Mesodermal cell (in vitro differentiated cells): ENCODE measurements around the gene PKD1.

Experiments
- H3K27ac ChIP-seq: 2 replicates; pipeline ENCODE4 v1.7.0; 2013; ENCODE audit warnings: mild to moderate bottlenecking, low read depth, low read length, moderate library complexity; ENCODE audit not compliant: severe bottlenecking
- H3K36me3 ChIP-seq: 2 replicates; pipeline ENCODE4 v1.7.1; 2013; ENCODE audit warnings: mild to moderate bottlenecking, low read length, moderate library complexity; ENCODE audit not compliant: control insufficient read depth, insufficient read depth
- H3K4me1 ChIP-seq: one replicate; pipeline ENCODE4 v1.7.1; 2013; ENCODE audit warnings: mild to moderate bottlenecking, low read length; ENCODE audit not compliant: insufficient read depth, control insufficient read depth, poor library complexity, severe bottlenecking
- H3K4me3 ChIP-seq: 2 replicates; pipeline ENCODE4 v1.7.0; 2013; ENCODE audit warnings: low read length, control low read depth, mild to moderate bottlenecking; ENCODE audit not compliant: insufficient read depth, poor library complexity, severe bottlenecking; ENCODE audit errors: extremely low read depth
- H3K9me3 ChIP-seq: 2 replicates; pipeline ENCODE4 v1.7.1; 2013; ENCODE audit warnings: mild to moderate bottlenecking, low read length, moderate library complexity; ENCODE audit not compliant: control insufficient read depth
- WGBS, 2 experiments: methylation state at CpG; one replicate each; pipeline ENCODE4 v1.1.5; 2013; ENCODE audit warnings: missing lambda C conversion rate in 2 of 2; ENCODE audit not compliant: insufficient coverage in 2 of 2; 5-methylcytosine and 5-hydroxymethylcytosine counted together

PKD1 gene

DNA sequence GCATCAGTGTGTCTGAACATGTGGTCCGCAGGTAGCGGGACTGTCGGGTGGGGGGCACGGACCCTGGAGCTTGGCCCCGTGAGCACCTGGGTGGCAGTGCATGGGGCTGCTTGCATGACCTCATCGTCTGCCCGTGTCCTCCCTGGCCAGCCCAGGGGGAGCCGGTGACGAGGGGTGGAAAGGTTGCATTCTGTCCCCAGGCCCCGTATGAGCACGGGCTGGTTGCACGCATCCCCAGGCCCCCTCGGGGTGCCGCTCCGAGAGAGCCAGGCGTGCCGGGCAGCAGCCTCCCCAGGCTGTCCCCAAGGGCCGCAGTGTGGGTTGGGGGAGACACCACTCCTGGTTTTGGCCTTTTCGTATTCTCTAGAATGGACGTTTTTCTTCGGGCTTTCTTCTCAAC, 58.0 kb downstream of the PKD1 start:
- WGBS, 2 experiments = 95 to 97% methylated on average over 20 to 21 of the region's 21 CpGs
- Histone ChIP-seq H3K4me1 (no peaks in the 10 kb centered on the region), H3K27ac (no peak overlapping the region), H3K36me3 (peaks cover 83% of the 10 kb centered on the region), H3K4me3 (no peak overlapping the region), H3K9me3 (no peaks in the 10 kb centered on the region)

DNA sequence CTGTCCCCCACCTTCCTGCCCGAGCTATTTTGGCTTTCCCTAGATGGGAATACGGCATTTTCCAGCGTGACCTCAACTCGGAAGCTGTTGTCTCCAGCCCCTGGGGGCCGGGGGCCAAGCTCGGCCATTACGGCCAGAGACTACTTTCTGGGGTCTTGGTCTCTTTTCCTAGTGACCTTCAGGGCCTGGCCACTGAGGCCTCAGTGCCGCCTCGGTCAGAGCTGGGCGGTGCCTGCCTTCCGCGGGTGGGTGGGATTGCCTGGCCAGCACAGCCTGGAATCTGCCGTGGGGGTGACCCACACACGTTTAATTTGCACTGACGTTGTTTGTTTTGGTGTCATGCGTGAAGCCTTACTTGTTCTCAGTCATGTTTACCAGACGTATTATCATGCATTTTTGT, 58.7 kb downstream of the PKD1 start:
- Histone ChIP-seq H3K36me3 (peaks cover 81% of the 10 kb centered on the region), H3K4me1 (no peaks in the 10 kb centered on the region), H3K9me3 (no peaks in the 10 kb centered on the region), H3K4me3 (no peak overlapping the region), H3K27ac (no peak overlapping the region)
- WGBS, 2 experiments = 92 to 97% methylated on average over 17 of the region's 17 CpGs

DNA sequence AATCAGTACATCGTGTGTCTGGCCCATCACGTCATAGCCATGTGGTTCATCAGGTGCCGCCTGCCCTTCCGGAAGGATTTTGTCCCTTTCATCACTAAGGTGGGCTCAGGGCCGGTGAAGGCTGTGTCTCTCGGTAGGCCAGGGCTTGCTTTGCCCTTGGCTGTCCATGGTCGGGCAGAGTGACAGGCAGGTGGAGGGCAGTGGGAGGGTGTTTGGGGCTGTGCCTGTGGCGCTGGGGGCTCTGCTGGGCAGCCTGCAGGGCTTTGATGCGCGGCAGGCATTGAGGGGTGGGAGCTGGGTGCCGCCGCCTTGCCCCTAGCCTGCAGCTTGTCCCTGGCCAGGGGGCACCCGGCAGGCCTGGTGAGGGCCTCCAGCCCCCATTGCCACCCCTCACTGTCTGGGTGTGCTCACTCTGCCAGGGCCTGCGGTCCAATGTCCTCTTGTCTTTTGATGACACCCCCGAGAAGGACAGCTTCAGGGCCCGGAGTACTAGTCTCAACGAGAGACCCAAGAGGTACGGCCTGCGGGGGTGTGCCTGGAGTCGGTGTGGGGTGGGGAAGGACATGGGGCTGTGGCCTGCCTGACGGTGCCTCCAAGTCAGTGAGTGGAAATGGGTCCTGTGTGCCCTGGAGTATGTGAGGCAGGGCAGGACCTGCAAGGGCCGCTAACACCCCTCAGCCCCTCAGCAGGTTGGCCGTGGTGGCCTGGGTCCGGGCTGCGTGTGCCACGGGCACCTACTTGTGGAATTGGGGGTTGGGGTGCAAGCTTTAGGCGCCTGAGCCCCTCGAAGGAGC, 59.4 kb downstream of the PKD1 start:
- Histone ChIP-seq H3K36me3 (peaks cover 79% of the 10 kb centered on the region), H3K27ac (no peak overlapping the region), H3K4me3 (no peak overlapping the region), H3K4me1 (no peaks in the 10 kb centered on the region), H3K9me3 (no peaks in the 10 kb centered on the region)
- WGBS, 2 experiments = 96 to 97% methylated on average over 18 to 20 of the region's 28 CpGs

DNA sequence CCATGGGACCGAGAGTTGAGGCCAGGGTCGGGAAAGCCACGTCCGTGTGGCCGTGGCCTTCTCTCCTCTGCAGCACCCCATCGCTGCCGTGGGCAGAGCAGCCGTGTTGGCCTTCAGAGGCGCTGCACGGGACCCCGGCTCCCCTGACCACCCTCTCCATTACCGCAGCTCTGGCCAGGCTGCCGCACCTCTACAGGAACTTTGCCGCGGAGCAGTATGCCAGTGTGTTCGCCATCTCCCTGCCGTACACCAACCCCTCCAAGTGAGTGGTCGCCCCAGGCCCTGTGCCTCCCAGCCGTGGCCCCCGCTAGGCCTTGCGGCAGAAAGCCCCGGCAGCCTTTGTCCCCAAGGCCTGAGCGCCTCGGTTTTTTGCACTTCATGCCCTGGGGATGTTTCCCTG, 60.1 kb downstream of the PKD1 start:
- Histone ChIP-seq H3K4me1 (no peaks in the 10 kb centered on the region), H3K9me3 (no peaks in the 10 kb centered on the region), H3K27ac (no peak overlapping the region), H3K4me3 (no peak overlapping the region), H3K36me3 (peaks cover 77% of the 10 kb centered on the region)
- 97 to 99% methylated on average over 23 to 24 of the region's 24 CpGs for WGBS, 2 experiments

DNA sequence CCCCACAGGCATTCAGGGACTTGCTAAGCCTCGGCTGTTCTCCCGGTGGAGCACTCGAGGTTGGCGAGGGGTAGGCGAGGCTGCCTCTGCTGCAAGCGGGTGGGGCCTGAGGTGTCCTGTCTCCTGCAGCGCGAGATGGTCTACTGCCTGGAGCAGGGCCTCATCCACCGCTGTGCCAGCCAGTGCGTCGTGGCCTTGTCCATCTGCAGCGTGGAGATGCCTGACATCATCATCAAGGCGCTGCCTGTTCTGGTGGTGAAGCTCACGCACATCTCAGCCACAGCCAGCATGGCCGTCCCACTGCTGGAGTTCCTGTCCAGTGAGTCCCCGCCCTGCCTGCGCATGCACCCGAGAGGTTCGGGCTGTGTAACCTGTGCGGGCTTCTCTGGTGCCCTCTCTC, 61.6 kb downstream of the PKD1 start:
- H3K4me1 ChIP-seq = no peaks in the 10 kb centered on the region
- peaks cover 73% of the 10 kb centered on the region for H3K36me3 ChIP-seq
- WGBS, 2 experiments = 95 to 96% methylated on average over 20 of the region's 20 CpGs
- no peak overlapping the region for H3K27ac ChIP-seq
- H3K9me3 ChIP-seq = no peaks in the 10 kb centered on the region
- no peak overlapping the region for H3K4me3 ChIP-seq

DNA sequence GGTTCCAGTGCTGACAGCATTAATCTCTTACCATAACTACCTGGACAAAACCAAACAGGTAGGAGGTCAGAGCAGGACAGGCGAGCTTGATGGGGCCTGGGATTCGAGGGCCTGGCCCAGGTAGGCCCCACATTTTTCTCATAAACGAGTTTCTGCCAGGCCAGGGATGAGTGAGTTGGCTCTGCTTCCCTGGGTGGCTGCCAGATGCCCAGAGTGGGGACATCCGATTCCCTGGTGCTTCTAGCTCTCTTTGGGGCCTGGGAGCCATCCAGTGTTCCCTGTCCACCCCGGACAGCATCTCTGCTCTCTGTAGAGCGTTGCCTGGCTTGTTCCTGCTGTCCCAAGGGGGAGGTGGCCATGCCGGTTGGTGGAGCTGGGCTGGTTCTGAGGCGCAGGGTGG, 62.8 kb downstream of the PKD1 start:
- Histone ChIP-seq H3K4me3 (no peak overlapping the region), H3K9me3 (no peaks in the 10 kb centered on the region), H3K36me3 (peaks cover 76% of the 10 kb centered on the region)

DNA sequence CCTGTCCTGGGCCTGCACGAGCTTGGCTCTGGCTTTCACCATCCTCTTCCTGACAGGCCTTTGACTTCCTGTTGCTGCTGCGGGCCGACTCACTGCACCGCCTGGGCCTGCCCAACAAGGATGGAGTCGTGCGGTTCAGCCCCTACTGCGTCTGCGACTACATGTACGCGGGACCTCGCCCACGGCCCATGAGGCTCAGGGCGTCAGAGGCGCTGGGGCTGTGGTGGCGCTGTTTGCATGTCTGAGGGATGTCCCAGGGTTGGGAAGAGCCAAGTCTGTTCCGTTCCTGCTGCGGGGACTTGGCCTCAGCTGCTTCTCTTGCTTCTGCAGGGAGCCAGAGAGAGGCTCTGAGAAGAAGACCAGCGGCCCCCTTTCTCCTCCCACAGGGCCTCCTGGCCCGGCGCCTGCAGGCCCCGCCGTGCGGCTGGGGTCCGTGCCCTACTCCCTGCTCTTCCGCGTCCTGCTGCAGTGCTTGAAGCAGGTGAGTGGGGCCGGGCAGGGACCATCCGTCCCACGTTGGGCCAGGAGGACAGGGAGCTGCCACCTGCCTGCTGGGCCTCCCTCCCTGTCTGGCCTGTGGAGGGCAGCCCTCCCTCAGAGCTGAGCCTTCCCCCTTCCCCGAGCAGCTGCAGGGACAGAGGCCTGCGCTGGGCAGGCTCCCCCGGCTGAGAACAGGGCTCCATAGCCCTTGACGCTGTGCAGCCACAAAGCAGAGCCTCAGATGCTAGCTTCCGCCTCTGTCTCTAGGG, 64.1 kb downstream of the PKD1 start:
- H3K36me3 ChIP-seq = peaks cover 78% of the 10 kb centered on the region
- H3K4me1 ChIP-seq = no peaks in the 10 kb centered on the region
- no peak overlapping the region for H3K27ac ChIP-seq
- no peak overlapping the region for H3K4me3 ChIP-seq
- WGBS, 2 experiments = 93 to 95% methylated on average over 31 to 33 of the region's 34 CpGs
- no peaks in the 10 kb centered on the region for H3K9me3 ChIP-seq

More for the DNA sequence above, 62.8 kb downstream of the PKD1 start:
- Histone ChIP-seq H3K27ac (no peak overlapping the region), H3K4me1 (no peaks in the 10 kb centered on the region)
- 96 to 97% methylated on average over 7 to 8 of the region's 8 CpGs for WGBS, 2 experiments

DNA sequence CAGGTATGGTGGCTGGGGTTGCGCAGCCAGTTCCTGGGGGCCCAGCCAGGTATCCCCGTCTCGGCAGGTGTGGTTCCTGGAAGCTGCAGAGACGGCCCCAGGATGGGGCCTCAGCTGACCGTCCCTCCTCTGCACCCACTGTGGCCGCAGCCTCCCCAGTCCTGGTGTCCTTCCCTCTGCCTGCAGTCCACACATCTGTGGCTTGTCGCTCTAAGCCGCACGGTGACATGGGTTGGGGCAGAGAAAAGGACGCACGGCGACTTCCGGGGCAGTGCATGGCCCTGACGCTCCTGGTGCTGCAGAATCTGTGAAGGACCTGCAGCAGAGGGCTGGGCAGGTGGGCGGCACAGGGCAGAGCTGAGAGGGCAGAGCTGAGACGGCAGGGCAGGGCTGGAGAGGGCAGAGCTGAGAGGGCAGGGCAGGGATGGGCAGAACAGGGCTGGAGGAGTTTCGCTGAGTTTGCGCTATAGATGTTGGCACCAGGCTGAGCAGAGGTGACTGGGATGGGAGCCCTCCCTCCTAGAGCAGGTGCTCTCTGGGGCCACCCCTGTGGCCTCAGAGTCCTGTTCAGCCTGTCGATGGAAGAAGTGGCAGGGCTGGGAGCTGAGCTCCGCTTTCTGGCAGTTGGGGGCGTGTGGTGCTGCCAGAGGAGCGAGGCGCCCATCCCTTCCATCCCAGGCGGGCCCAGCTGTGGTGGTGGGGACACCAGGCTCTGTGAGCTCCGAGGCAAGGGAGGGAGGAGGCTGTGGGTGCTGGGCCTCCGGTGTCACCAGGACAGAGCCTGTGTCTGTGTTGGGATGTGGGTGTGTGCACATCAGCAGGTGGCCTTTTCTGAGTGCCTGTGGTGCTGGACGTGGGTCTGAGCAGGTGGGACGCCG, 64.9 kb downstream of the PKD1 start:
- H3K4me1 ChIP-seq = no peaks in the 10 kb centered on the region
- WGBS, 2 experiments = 94 to 96% methylated on average over 19 to 26 of the region's 29 CpGs
- H3K9me3 ChIP-seq = no peaks in the 10 kb centered on the region
- no peak overlapping the region for H3K4me3 ChIP-seq
- H3K36me3 ChIP-seq = peaks cover 78% of the 10 kb centered on the region
- no peak overlapping the region for H3K27ac ChIP-seq

DNA sequence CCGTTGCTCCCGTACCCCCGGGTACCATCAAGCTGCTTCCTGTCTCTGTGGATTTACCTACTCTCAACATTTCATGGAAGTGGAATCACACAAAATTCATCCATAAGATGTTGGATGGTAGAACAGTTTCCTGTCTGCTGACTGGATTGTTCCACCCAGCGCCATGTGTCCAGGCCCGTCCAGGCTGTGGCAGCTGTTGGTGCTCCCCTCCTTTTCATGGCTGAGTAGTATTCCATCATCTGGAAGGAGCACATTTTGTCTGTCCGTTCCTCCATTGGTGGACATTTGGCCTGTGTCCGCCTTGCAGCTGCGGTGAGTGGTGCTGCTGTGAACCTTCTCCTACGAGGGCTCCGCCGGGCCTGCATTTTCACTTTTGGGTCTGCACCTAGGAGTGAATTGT, 69.6 kb downstream of the PKD1 start:
- no peak overlapping the region for H3K27ac ChIP-seq
- no peaks in the 10 kb centered on the region for H3K9me3 ChIP-seq
- no peak overlapping the region for H3K4me3 ChIP-seq
- no peaks in the 10 kb centered on the region for H3K4me1 ChIP-seq
- H3K36me3 ChIP-seq = peaks cover 71% of the 10 kb centered on the region
- WGBS, 2 experiments = 97 to 98% methylated on average over 8 of the region's 11 CpGs

DNA sequence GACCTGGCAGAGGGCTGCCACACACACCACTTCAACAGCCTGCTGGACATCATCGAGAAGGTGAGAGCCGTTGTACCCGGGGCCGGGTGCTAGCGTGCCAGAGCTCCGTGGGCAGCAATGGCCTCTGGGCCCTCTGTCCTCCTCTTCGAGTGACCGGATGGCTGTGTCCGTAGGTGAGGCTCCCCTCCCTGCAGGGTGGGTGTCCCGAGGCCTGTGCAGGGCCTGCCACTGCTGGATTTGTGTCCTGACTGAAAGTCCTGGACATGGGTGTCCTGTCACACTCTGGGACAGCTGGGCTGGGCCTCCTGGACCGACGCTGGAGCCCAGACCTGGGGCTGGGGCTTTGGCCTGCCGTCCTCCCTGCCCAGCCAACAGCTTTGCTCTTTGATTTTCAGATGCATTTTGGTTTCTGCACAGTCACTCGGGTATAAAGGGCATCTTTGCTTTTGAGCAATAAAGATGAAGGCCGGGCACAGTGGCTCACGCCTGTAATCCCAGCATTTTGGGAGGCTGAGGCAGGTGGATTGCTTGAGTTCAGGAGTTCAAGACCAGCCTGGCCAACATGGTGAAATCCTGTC, 71.2 kb downstream of the PKD1 start:
- Histone ChIP-seq H3K36me3 (peaks cover 76% of the 10 kb centered on the region), H3K27ac (no peak overlapping the region), H3K4me1 (no peaks in the 10 kb centered on the region), H3K9me3 (no peaks in the 10 kb centered on the region), H3K4me3 (no peak overlapping the region)
- WGBS, 2 experiments = 96 to 97% methylated on average over 16 of the region's 16 CpGs
